ENCODE results near the gene HDAC10.
A peak's percentile ranks its signal among the peaks of the same experiment; 100 is the strongest.

HDAC10 gene

DNA sequence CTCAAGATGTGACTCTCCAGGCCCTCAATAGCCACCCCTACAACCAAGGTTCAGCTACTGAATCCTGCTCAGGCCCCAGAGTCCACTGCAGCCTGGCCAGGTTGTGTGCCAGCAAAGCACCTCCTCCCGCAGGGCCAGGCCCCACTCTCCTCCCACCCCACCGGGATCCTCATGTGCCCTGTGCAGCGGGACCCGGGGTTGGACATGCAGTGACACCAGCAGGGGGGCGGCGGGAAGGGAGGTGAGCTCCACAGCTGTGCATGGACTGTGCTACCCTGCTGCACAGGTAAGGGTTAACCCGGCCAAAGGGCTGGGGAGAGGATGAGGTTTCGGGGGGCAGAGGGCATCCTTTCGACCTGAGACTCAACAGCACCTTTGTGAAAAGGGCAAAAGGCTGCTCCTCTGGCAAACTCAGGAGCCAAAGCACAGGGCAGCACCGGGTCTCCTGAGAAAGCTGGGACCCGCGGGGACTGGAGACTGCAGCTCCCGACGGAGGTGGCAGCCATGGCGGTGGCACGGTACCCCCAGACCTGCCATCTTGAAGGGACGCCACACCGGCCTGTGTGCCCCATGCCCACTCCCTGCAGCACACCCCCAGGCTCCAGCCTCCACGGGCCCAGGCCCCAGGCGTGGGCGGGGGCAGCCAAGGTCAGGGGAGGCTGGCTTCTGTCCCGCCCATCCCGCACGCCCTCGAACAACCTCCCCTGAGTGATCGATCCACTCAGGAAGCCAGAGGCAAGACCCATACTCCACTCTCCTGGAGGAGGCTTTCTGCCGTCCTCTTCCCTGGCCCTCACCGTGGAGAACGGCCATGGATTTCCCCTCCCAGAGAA is 45.8 kb upstream of the HDAC10 start:
- TF ChIP-seq Cebpa-rat (IDR thresholded peaks at IDR 0.05) = no peak
- Histone ChIP-seq H3K9me3 (no peaks in the 10 kb centered on the region), H3K9ac (peak overlapping the region; percentile 34; the same call in 1 of the 2 replicates), H3K4me1 (peaks cover 99% of the 10 kb centered on the region), H3K36me3 (0 out of 2 replicates have a peak, but pooled peaks cover 6% of the 10 kb centered on the region), H3K4me3 (peak overlapping the region; percentile 41; the same call in 1 of the 2 replicates), H4K20me1 (peaks cover 100% of the 10 kb centered on the region), H3K27ac (peak overlapping the region; percentile 49; the same call in 1 of the 2 replicates), H3K27me3 (no peaks in the 10 kb centered on the region), H3K4me2 (peak overlapping the region; percentile 100)

DNA sequence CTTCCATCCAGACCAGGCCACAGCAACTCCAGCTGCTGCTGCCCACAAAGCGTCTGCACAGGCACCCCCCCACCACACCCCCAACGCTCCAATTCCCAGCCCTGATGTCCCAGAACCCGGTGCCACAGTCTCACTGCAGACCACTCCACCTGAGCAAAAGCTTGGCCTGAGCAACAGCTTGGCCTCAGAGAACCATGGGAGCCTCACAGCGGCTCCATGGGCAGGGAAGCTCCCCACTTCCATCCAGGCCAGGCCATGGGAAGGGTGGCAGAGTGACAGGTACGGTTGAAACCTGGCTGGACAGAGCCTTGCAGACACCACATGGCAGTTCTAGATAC is 43.2 kb upstream of the HDAC10 start:
- Histone ChIP-seq H3K4me3 (peak overlapping the region; percentile 58), H3K4me2 (peak overlapping the region; percentile 100), H3K9ac (peak overlapping the region; percentile 75)

GRCh38 chr22:50293441-50294318 is 42.6 kb upstream of the HDAC10 start:
- peak overlapping the region; percentile 58 for H3K4me3 ChIP-seq
- peak overlapping the region; percentile 100 for H3K4me2 ChIP-seq
- H3K27ac ChIP-seq = peak overlapping the region; percentile 73

More for the DNA sequence above, 43.2 kb upstream of the HDAC10 start:
- H3K27me3 ChIP-seq = no peaks in the 10 kb centered on the region
- peaks cover 32% of the 10 kb centered on the region for H3K36me3 ChIP-seq
- no peak for TF ChIP-seq Cebpa-rat (IDR thresholded peaks at IDR 0.05)
- H3K27ac ChIP-seq = peak overlapping the region; percentile 73
- peaks cover 100% of the 10 kb centered on the region for H4K20me1 ChIP-seq
- H3K9me3 ChIP-seq = no peaks in the 10 kb centered on the region
- peaks cover 99% of the 10 kb centered on the region for H3K4me1 ChIP-seq

GRCh38 chr22:50292643-50293440 is 41.8 kb upstream of the HDAC10 start:
- Histone ChIP-seq H3K9ac (peak overlapping the region; percentile 75), H3K27ac (peak overlapping the region; percentile 73), H3K36me3 (peaks cover 40% of the 10 kb centered on the region), H3K4me3 (peak overlapping the region; percentile 58), H3K27me3 (no peaks in the 10 kb centered on the region), H3K4me1 (peaks cover 91% of the 10 kb centered on the region), H3K9me3 (no peaks in the 10 kb centered on the region), H3K4me2 (peak overlapping the region; percentile 100), H4K20me1 (peaks cover 100% of the 10 kb centered on the region)
- TF ChIP-seq Cebpa-rat (IDR thresholded peaks at IDR 0.05) = no peak

More at GRCh38 chr22:50293441-50294318, 42.6 kb upstream of the HDAC10 start:
- H3K27me3 ChIP-seq = no peaks in the 10 kb centered on the region
- H4K20me1 ChIP-seq = peaks cover 100% of the 10 kb centered on the region
- no peaks in the 10 kb centered on the region for H3K9me3 ChIP-seq
- H3K9ac ChIP-seq = peak overlapping the region; percentile 75
- no peak for TF ChIP-seq Cebpa-rat (IDR thresholded peaks at IDR 0.05)
- H3K36me3 ChIP-seq = peaks cover 35% of the 10 kb centered on the region
- H3K4me1 ChIP-seq = peaks cover 99% of the 10 kb centered on the region

DNA sequence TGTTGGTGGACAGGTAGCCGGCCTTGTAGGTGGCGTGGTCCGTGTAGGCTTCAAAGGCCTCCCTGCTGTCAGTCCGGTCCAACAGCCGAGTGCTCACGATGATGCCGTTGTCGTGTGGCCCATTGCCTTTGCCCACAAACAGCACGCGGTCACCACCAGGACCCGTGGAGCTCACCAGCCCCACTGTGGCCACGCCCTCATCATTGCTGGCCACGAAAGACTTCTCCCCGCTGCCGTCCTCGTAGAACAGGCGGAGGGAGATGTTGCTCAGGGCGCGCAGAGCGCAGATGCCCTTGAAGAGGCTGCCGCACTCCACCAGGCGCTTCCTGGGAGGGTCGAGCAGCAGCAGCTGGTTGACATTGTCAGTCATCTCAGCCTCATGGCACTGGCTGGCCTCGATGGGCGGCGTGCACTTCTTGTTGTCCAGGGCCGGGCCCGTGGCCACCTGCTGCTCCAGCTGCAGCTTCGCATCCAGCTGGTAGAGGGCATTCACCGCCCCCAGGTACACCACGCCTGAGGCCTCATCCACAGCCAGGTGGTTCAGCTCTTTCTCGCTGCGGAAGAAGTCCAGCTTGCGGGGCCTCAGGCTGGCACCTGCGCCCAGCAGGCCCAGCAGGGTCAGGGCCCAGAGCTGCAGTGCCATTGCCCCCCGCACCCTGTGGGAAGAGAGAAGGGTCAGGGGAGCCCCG is 39.0 kb upstream of the HDAC10 start:
- Histone ChIP-seq H3K9me3 (no peaks in the 10 kb centered on the region), H3K4me3 (no peak overlapping the region), H3K9ac (no peak overlapping the region), H3K4me1 (peaks cover 63% of the 10 kb centered on the region), H3K27me3 (no peaks in the 10 kb centered on the region), H4K20me1 (peaks cover 99% of the 10 kb centered on the region), H3K4me2 (no peak overlapping the region), H3K36me3 (peaks cover 64% of the 10 kb centered on the region), H3K27ac (peak overlapping the region; percentile 66)
- TF ChIP-seq Cebpa-rat (IDR thresholded peaks at IDR 0.05) = no peak

DNA sequence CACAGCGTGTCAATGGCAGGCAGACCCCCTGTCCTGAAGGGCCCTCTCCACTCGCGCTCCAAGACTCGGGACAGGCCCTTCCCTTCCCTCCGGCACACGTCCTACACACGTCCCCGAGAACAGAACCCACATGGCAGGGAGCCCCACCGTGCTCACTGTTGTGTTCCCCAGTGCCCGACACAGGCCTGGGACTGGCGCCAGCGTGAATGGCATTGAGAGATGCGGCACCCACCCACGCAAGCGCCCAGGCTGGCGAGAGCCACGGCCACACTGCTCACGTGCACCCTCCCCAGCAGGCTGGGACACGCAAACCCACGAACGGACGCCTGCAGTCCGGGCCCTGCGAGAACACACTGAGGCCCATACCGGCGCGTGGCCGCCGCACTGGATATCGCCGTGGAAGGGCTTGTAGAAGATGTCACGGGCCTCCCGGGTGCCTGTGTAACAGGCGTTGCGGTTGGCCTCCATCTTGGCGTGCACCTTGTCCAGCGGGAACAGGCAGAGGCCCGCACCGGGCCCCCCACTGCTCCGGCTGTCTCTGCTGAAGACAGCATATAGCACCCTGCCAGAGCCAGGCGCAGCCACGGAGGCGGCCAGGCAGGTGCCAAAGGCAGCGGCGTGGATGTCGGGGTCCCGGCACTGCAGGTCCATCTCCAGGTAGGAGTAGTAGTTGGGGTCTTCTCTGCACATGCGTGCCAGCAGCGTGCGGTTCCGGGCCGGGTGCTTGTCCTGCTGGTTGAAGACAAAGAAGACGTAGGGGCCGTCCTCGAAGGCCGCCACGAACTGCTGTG is 38.3 kb upstream of the HDAC10 start:
- H3K27me3 ChIP-seq = no peaks in the 10 kb centered on the region
- no peak for TF ChIP-seq Cebpa-rat (IDR thresholded peaks at IDR 0.05)
- H3K9me3 ChIP-seq = no peaks in the 10 kb centered on the region
- H3K36me3 ChIP-seq = peaks cover 70% of the 10 kb centered on the region
- H3K4me1 ChIP-seq = peaks cover 56% of the 10 kb centered on the region
- no peak overlapping the region for H3K27ac ChIP-seq
- H4K20me1 ChIP-seq = peaks cover 99% of the 10 kb centered on the region
- H3K4me2 ChIP-seq = no peak overlapping the region
- no peak overlapping the region for H3K9ac ChIP-seq
- H3K4me3 ChIP-seq = no peak overlapping the region

GRCh38 chr22:50287731-50288130 is 36.7 kb upstream of the HDAC10 start:
- no peak overlapping the region for H3K9ac ChIP-seq
- no peak for TF ChIP-seq Cebpa-rat (IDR thresholded peaks at IDR 0.05)
- H3K4me1 ChIP-seq = peaks cover 40% of the 10 kb centered on the region
- H4K20me1 ChIP-seq = peaks cover 91% of the 10 kb centered on the region
- H3K9me3 ChIP-seq = no peaks in the 10 kb centered on the region
- peaks cover 85% of the 10 kb centered on the region for H3K36me3 ChIP-seq
- H3K4me2 ChIP-seq = no peak overlapping the region
- no peak overlapping the region for H3K4me3 ChIP-seq
- H3K27me3 ChIP-seq = no peaks in the 10 kb centered on the region
- no peak overlapping the region for H3K27ac ChIP-seq

DNA sequence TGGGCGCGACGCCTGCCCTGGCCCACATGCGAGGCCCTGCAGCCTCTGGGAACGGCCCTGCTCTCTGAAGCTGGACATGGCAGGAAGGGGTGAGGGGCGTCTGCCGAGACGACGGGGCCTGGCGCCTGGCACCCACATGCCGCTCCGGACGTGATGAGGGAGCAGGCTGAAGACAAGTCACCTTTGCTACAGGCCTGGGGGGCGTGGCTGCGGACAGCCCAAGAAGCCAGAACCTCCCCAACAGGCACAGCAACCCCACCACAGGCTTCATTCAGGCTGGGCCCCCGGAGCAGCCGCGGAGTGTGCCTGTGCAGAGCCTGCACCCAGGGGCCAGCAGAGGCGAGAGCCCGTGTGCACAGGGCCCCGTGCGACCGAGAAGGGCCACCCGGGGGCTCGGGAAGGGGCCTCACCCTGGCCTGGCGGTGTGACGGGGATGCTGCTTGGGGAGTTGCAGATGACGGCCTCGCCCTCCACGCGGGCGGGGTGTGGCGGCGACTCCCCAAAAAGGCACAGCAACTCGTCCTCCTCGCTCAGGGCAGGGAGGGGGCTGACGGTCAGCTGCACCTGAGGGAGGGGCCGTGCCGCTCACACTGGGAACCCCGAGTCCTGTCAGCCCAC is 35.7 kb upstream of the HDAC10 start:
- H3K27ac ChIP-seq = no peak overlapping the region
- no peak overlapping the region for H3K4me2 ChIP-seq
- peaks cover 30% of the 10 kb centered on the region for H3K4me1 ChIP-seq
- peaks cover 91% of the 10 kb centered on the region for H4K20me1 ChIP-seq
- H3K9ac ChIP-seq = no peak overlapping the region
- H3K27me3 ChIP-seq = no peaks in the 10 kb centered on the region
- H3K36me3 ChIP-seq = peaks cover 94% of the 10 kb centered on the region
- no peaks in the 10 kb centered on the region for H3K9me3 ChIP-seq
- TF ChIP-seq Cebpa-rat (IDR thresholded peaks at IDR 0.05) = no peak
- H3K4me3 ChIP-seq = no peak overlapping the region

Data from BLaER1 (cell line).